DND-41 (cell line): ENCODE results near the gene PMEPA1.

Source experiments
- ATAC-seq: fragments of 200-7000 bp; cut with Tn5 transposase; 3 replicates; pipeline ENCODE4 v1.9.1; 2021; ENCODE audit warnings: low read depth; ENCODE audit not compliant: insufficient read depth
- DNase-seq: peaks from one replicate; pipeline ENCODE4 v3.0.0-alpha.2; 2020
- H2AFZ ChIP-seq: 2 replicates; pipeline ENCODE4 v1.6.0; 2012; ENCODE audit warnings: low read depth, low read length
- H3K27ac ChIP-seq: 2 replicates; pipeline ENCODE4 v1.5.1; 2012; ENCODE audit warnings: low read length, inconsistent platforms
- H3K27me3 ChIP-seq: fragments of 200-600 bp; sonication (generic); 2 replicates; pipeline ENCODE4 v1.6.0; 2012; ENCODE audit warnings: low read length, mild to moderate bottlenecking, inconsistent platforms; ENCODE audit not compliant: insufficient read depth, poor library complexity
- H3K36me3 ChIP-seq: 2 replicates; pipeline ENCODE4 v1.5.1; 2012; ENCODE audit warnings: low read length, inconsistent platforms; ENCODE audit not compliant: insufficient read depth
- H3K4me1 ChIP-seq: 2 replicates; pipeline ENCODE4 v1.5.1; 2012; ENCODE audit warnings: mild to moderate bottlenecking, low read length; ENCODE audit not compliant: insufficient read depth
- H3K4me2 ChIP-seq: 2 replicates; pipeline ENCODE4 v1.6.0; 2012; ENCODE audit warnings: mild to moderate bottlenecking, moderate library complexity, low read length, inconsistent platforms; ENCODE audit not compliant: insufficient read depth
- H3K4me3 ChIP-seq, 2 experiments: fragments of 200-600 bp in 1 of 2; shearing (Covaris generic) in 1 of 2; 2 replicates each; pipeline ENCODE4 v1.5.1; 2012 to 2016; ENCODE audit warnings: inconsistent platforms in 2 of 2, low read length in 2 of 2, mild to moderate bottlenecking in 2 of 2, low read depth in 1 of 2, moderate library complexity in 1 of 2
- H3K79me2 ChIP-seq: 2 replicates; pipeline ENCODE4 v1.6.0; 2012; ENCODE audit warnings: low read length, inconsistent platforms; ENCODE audit not compliant: insufficient read depth
- H3K9ac ChIP-seq: 2 replicates; pipeline ENCODE4 v1.6.0; 2012; ENCODE audit warnings: low read depth, mild to moderate bottlenecking, inconsistent platforms, low read length, moderate library complexity
- H3K9me3 ChIP-seq: 2 replicates; pipeline ENCODE4 v1.5.1; 2012; ENCODE audit warnings: low read length, moderate library complexity, mild to moderate bottlenecking, inconsistent platforms; ENCODE audit not compliant: insufficient read depth, severe bottlenecking
- H4K20me1 ChIP-seq: 2 replicates; pipeline ENCODE4 v1.6.0; 2012; ENCODE audit warnings: low read length; ENCODE audit not compliant: insufficient read depth
- CTCF ChIP-seq: IDR thresholded peaks from 2 replicates; pipeline ENCODE4 v1.5.1; 2012; ENCODE audit warnings: borderline replicate concordance, low read length, moderate library complexity, mild to moderate bottlenecking; ENCODE audit not compliant: poor library complexity, severe bottlenecking; ENCODE audit errors: extremely low read depth
- EZH2 ChIP-seq: IDR thresholded peaks from 3 replicates; pipeline ENCODE4 v1.6.1; 2012; ENCODE audit warnings: borderline replicate concordance, low read depth, mild to moderate bottlenecking, moderate library complexity, low read length, inconsistent platforms; ENCODE audit not compliant: severe bottlenecking

Gene PMEPA1

GRCh38 chr20:57680131-57680716 is 29.6 kb downstream of the PMEPA1 start:
- ATAC-seq: no peak

GRCh38 chr20:57679113-57679512 is 30.7 kb downstream of the PMEPA1 start:
- no peak overlapping the region for H2AFZ ChIP-seq
- no peaks in the 10 kb centered on the region for H3K4me1 ChIP-seq
- TF ChIP-seq EZH2: no peak
- no peak for TF ChIP-seq CTCF
- no peak overlapping the region for H3K4me2 ChIP-seq
- DNase-seq: no peak
- H3K9me3 ChIP-seq: no peaks in the 10 kb centered on the region
- no peak for ATAC-seq
- no peaks in the 10 kb centered on the region for H3K36me3 ChIP-seq
- peaks cover 30% of the 10 kb centered on the region for H4K20me1 ChIP-seq
- no peak overlapping the region for H3K9ac ChIP-seq
- H3K4me3 ChIP-seq: no peak overlapping the region
- H3K27me3 ChIP-seq: peaks cover 48% of the 10 kb centered on the region
- H3K79me2 ChIP-seq: no peaks in the 10 kb centered on the region
- no peak overlapping the region for H3K27ac ChIP-seq

More at GRCh38 chr20:57680131-57680716, 29.6 kb downstream of the PMEPA1 start:
- H3K4me2 ChIP-seq: no peak overlapping the region
- H3K9ac ChIP-seq: no peak overlapping the region
- no peak overlapping the region for H3K4me3 ChIP-seq
- H3K36me3 ChIP-seq: no peaks in the 10 kb centered on the region
- H2AFZ ChIP-seq: no peak overlapping the region
- no peaks in the 10 kb centered on the region for H3K79me2 ChIP-seq
- DNase-seq: no peak
- H3K4me1 ChIP-seq: no peaks in the 10 kb centered on the region
- H3K27ac ChIP-seq: no peak overlapping the region
- H3K9me3 ChIP-seq: no peaks in the 10 kb centered on the region
- H3K27me3 ChIP-seq: peaks cover 44% of the 10 kb centered on the region
- no peak for TF ChIP-seq CTCF
- TF ChIP-seq EZH2: no peak
- H4K20me1 ChIP-seq: peaks cover 30% of the 10 kb centered on the region

GRCh38 chr20:57678340-57678739 is 31.5 kb downstream of the PMEPA1 start:
- Histone ChIP-seq H3K27me3 (peaks cover 48% of the 10 kb centered on the region), H3K9me3 (no peaks in the 10 kb centered on the region), H3K27ac (no peak overlapping the region), H3K36me3 (no peaks in the 10 kb centered on the region), H2AFZ (no peak overlapping the region), H4K20me1 (peaks cover 35% of the 10 kb centered on the region), H3K4me2 (no peak overlapping the region), H3K4me3 (no peak overlapping the region), H3K79me2 (no peaks in the 10 kb centered on the region), H3K9ac (no peak overlapping the region), H3K4me1 (no peaks in the 10 kb centered on the region)
- TF ChIP-seq CTCF: no peak
- TF ChIP-seq EZH2: no peak
- ATAC-seq: no peak
- DNase-seq: no peak

- Histone ChIP-seq H4K20me1 (peaks cover 36% of the 10 kb centered on the region), H3K9me3 (no peaks in the 10 kb centered on the region), H2AFZ (no peak overlapping the region), H3K79me2 (no peaks in the 10 kb centered on the region), H3K4me3 (no peak overlapping the region), H3K27ac (no peak overlapping the region), H3K4me1 (no peaks in the 10 kb centered on the region), H3K36me3 (no peaks in the 10 kb centered on the region), H3K27me3 (peaks cover 48% of the 10 kb centered on the region), H3K4me2 (no peak overlapping the region), H3K9ac (no peak overlapping the region)
- no peak for TF ChIP-seq CTCF
- ATAC-seq (no peak), DNase-seq (no peak)
These were observed 32.2 kb downstream of the PMEPA1 start for GRCh38 chr20:57677584-57677982.
